Heart right ventricle (tissue), 16 donors: ENCODE results near the gene PLEKHS1. TPM values are rescaled to one million over a fixed set of nuclear protein-coding genes. Genes with fewer than 3 reads are reported as not detected.

Source experiments
- ATAC-seq, 8 donors: fragments of 200-7000 bp; cut with Tn5 transposase; one replicate each; pipeline ENCODE4 v1.9.1; 2020; ENCODE audit warnings: mild to moderate bottlenecking in 8 of 8, moderate library complexity in 8 of 8, moderate number of reproducible peaks in 1 of 8
- DNase-seq, 2 donors: peaks; one replicate each; pipeline ENCODE4 v3.0.0-alpha.2; 2020
- H3K27ac ChIP-seq, 10 donors: fragments of 200-600 bp; sonication (generic) in 2 of 10; one replicate each; pipeline versions ENCODE4 v1.5.0 to v1.8.0; 2020 to 2022; ENCODE audit warnings: mild to moderate bottlenecking in 3 of 10
- H3K27me3 ChIP-seq, 7 donors: fragments of 200-600 bp; one replicate each; pipeline ENCODE4 v1.8.0; 2021 to 2022; ENCODE audit warnings: mild to moderate bottlenecking in 2 of 7
- H3K36me3 ChIP-seq, 9 donors: fragments of 200-600 bp; sonication (generic) in 1 of 9; one replicate each; pipeline versions ENCODE4 v1.5.0 to v1.8.0; 2020 to 2022; ENCODE audit warnings: mild to moderate bottlenecking in 2 of 9
- H3K4me1 ChIP-seq, 9 donors: fragments of 200-600 bp; sonication (generic) in 1 of 9; one replicate each; pipeline versions ENCODE4 v1.5.0 to v1.8.0; 2020 to 2022; ENCODE audit warnings: mild to moderate bottlenecking in 4 of 9
- H3K4me3 ChIP-seq, 10 donors: fragments of 200-600 bp; sonication (generic) in 2 of 10; one replicate each; pipeline versions ENCODE4 v1.5.0 to v1.8.0; 2020 to 2022; ENCODE audit warnings: mild to moderate bottlenecking in 7 of 10, moderate library complexity in 2 of 10
- H3K9me3 ChIP-seq, 11 donors: fragments of 200-600 bp in 10 of 11; sonication (generic) in 2 of 11; one replicate each; pipeline versions ENCODE4 v1.5.0 to v1.8.0; 2013 to 2022; ENCODE audit warnings: mild to moderate bottlenecking in 2 of 11, control low read depth in 1 of 11, moderate library complexity in 1 of 11
- WGBS, 2 donors: extraction: QIAGEN DNeasy Blood & Tissue Kit; methylation state at CpG; one replicate each; pipeline ENCODE4 v1.1.7; 2013; ENCODE audit warnings: inconsistent platforms in 1 of 2; 5-methylcytosine and 5-hydroxymethylcytosine counted together
- intact Hi-C, 10 donors: fragments of 100-400 bp; cut with DNase I; formaldehyde crosslinking; loops; one replicate each; pipeline versions ENCODE4 v1.11.1 to v1.14.2; 2022
- polyA plus RNA-seq, 2 donors: library from polyadenylated mRNA; stranded (reverse); fragments of 200-250 nt; gene quantifications; one replicate each; pipeline ENCODE4 v1.2.3, GENCODE V29; 2013
- total RNA-seq, 10 donors: library from RNA; stranded (reverse); fragmentation: NEBNext Ultra II Directional in 3 of 10; extraction: Animal tissue kit (Norgen Biotek cat#: 25700) in 3 of 10; gene quantifications; one replicate each; pipeline versions ENCODE4 v1.2.1 to v1.2.4, GENCODE V29; 2021 to 2023
- TF ChIP-seq, protein P1 (sequence below), 9 donors: fragments of 200-600 bp; sonication (generic) in 2 of 9; IDR thresholded peaks; one replicate each; pipeline versions ENCODE4 v1.5.0 to v1.8.0; 2021 to 2022; ENCODE audit warnings: antibody characterized with exemption in 9 of 9, mild to moderate bottlenecking in 5 of 9, moderate library complexity in 1 of 9
- donor health status: Arrhythmogenic right ventricular cardiomyopathy.
- donor health status: ischemic (EF 13 %, LVEDD 7.1; RV severe dilation, severe dysfunction).
- donor health status: healthy with polysubstance abuse.
- donor health status: DM: no; HTN: yes; CAD: no.
- donor health status: DM: no; HTN: no; CAD: no.
- donor health status: ischemic (EF 25% LVEDD 6.9; RV normal size, moderate dysfunction).
- donor health status: ischemic (EF 25% LVEDD 5.7; RV mildly dilated, moderate dysfunction).
- donor health status: healthy.
- donor health status: DM: yes; HTN: yes; CAD: no.
- donor health status: Ischemic cardiomyopathy.
- donor health status: ischemic (EF 35%, LVEDD 5.7; RV mildly dilated, moderate dysfunction).
- donor health status: nonischemic (EF 11% LVEDD 7.7; RV severe dilation, severe dysfunction).
- donor health status: DM: yes; HTN: yes; CAD: no.
- donor health status: PGD.
- donor health status: ischemic (EF 29% LVEDD 5.4; RV normal size, mild dysfunction).
- donor health status: nonischemic (EF 23%, LVEDD 6.1; RV moderate dilation, normal function).

Gene PLEKHS1
- total and polyA plus RNA-seq, 12 donors = 0.01 TPM; not detected in 11

DNA sequence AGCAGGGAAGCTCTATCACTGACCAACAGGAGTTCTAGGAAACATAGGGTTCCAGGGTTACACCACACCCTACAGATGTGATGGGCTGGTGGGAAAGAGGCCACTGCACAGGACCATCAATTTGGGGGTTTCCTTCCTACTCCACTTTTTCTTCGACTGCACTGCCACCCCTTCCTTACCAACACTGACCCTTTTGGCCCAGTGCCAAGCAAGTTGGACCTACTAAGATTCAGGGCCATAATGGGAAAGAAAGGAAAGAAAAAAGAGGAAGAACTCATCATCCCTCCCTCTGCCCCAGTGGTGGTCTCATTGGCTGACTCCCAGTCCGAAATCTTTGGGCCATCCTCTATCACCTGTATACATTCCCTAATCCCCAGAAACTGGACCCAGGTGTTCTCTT, 6.1 kb upstream of the PLEKHS1 start:
- no peak overlapping the region for H3K4me3 ChIP-seq
- 83 to 89% methylated on average over 2 of the region's 2 CpGs for WGBS, 2 donors
- no peaks in the 10 kb centered on the region for H3K9me3 ChIP-seq
- DNase-seq (no peak), ATAC-seq (no peak)
- H3K36me3 ChIP-seq = no peaks in the 10 kb centered on the region
- peaks cover 0 to 16% (median 4%) of the 10 kb centered on the region in 7 donors for H3K27me3 ChIP-seq
- TF ChIP-seq, protein P1, sequence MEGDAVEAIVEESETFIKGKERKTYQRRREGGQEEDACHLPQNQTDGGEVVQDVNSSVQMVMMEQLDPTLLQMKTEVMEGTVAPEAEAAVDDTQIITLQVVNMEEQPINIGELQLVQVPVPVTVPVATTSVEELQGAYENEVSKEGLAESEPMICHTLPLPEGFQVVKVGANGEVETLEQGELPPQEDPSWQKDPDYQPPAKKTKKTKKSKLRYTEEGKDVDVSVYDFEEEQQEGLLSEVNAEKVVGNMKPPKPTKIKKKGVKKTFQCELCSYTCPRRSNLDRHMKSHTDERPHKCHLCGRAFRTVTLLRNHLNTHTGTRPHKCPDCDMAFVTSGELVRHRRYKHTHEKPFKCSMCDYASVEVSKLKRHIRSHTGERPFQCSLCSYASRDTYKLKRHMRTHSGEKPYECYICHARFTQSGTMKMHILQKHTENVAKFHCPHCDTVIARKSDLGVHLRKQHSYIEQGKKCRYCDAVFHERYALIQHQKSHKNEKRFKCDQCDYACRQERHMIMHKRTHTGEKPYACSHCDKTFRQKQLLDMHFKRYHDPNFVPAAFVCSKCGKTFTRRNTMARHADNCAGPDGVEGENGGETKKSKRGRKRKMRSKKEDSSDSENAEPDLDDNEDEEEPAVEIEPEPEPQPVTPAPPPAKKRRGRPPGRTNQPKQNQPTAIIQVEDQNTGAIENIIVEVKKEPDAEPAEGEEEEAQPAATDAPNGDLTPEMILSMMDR (IDR thresholded peaks at IDR 0.05) = no peak
- H3K27ac ChIP-seq = no peak overlapping the region
- H3K4me1 ChIP-seq = peaks cover 0 to 4% (median 0%) of the 10 kb centered on the region in 9 donors
- intact Hi-C loops = no loop called here

DNA sequence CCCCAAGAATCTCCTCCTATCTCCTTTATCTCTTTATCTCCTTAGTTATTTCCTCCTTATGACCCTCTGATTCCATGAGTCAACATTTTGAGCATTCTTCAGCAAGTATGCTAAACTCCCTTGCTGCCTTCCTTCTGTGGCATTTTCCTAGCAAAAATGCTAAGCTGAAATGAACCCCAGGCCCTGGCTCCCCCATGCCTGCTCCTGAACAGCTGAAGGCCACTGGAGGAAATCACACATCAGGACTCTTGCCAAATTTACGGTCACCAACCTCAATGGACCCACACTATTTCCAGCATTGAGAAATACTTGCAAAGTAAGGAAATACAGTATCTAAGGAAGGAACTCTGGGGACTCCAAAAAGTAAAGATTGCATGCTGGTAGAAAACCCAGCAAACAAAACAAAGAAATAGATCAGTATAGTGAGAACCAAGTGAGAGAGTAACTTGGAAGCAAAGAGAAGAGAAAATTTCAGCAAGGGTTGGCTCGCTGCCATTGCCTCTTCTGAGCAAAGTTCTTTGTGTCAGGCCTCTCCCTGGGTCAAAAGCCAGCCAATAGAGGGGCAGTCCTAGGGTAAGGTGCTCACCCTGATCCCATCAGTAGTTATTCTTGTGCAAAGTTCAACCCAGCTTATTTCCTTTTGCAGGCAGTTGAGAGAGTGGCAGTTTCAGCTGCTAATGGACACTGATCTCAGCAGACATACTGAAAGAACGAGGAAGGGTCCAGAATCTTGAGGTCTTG, 5.1 kb upstream of the PLEKHS1 start:
- H3K36me3 ChIP-seq = no peaks in the 10 kb centered on the region
- peaks cover 0 to 4% (median 0%) of the 10 kb centered on the region in 9 donors for H3K4me1 ChIP-seq
- ATAC-seq (no peak), DNase-seq (no peak)
- H3K9me3 ChIP-seq = no peaks in the 10 kb centered on the region
- intact Hi-C loops = no loop called here
- H3K27me3 ChIP-seq = peaks cover 0 to 18% (median 4%) of the 10 kb centered on the region in 7 donors
- no peak overlapping the region for H3K27ac ChIP-seq
- WGBS, 2 donors = 64 to 69% methylated on average over 3 of the region's 3 CpGs
- TF ChIP-seq, protein P1 (IDR thresholded peaks at IDR 0.05) = no peak
- no peak overlapping the region for H3K4me3 ChIP-seq

DNA sequence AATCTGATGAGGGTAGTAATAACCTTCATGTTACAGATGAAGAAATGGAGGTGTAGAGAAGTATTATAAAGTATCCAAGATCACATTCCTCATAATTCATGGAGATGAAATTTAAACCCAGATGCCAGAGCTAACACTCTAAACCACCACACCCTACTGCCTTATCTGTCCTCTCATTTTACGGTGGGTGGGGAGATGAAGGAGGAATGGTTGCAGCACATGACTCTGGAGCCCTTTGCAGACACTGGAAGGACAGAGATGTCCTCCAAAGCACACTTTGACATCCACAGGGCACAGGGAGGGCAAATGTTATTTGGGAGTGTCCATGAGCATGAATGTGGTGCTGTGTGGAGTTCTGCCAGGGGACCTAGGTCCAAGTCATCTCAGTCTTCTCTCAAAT, 1.1 kb downstream of the PLEKHS1 start:
- TF ChIP-seq, protein P1 (IDR thresholded peaks at IDR 0.05) = no peak
- no peak for ATAC-seq

DNA sequence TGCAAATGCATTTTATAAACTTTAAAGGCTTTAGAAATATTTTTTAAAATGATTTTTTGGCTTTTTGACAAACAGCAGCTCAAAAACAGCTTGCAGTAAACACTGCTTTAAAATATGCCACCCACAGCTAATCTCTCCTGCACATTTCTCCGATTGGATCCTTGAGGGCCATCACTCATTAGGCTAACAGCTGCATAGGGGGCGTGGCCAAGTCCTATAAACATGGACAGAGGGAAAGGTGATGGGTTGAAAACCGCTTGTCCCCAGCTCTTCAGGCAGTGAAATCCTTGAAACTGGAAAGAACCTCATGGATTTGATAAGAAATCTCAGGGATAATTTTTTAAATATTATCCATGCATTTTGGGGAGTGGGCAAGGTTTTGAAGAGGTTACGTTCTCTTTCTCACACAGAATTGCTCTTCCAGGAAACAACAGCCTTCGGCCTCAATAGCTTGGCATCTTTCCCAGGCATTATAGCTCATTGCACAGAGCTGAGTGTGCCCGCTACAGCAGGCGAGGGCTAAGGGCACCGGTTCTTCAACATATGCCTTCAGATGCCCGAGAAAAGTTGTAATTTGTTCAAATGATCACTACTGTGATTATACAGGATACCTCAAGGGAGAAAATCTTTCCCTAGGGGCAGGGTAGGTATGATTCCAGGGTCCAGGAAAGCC, 1.7 kb downstream of the PLEKHS1 start:
- Histone ChIP-seq H3K4me3 (no peak overlapping the region), H3K27me3 (peaks cover 0 to 20% (median 10%) of the 10 kb centered on the region in 7 donors), H3K4me1 (no peaks in the 10 kb centered on the region), H3K36me3 (no peaks in the 10 kb centered on the region), H3K27ac (no peak overlapping the region), H3K9me3 (no peaks in the 10 kb centered on the region)
- ATAC-seq (no peak), DNase-seq (no peak)
- intact Hi-C loops = no loop called here
- TF ChIP-seq, protein P1 (IDR thresholded peaks at IDR 0.05) = no peak
- 53 to 69% methylated on average over 9 of the region's 9 CpGs for WGBS, 2 donors

More for the DNA sequence above, 1.1 kb downstream of the PLEKHS1 start:
- H3K4me1 ChIP-seq = no peaks in the 10 kb centered on the region
- no peak for DNase-seq
- 32 to 57% methylated on average over 1 of the region's 1 CpG for WGBS, 2 donors
- no peak overlapping the region for H3K4me3 ChIP-seq
- no peak overlapping the region for H3K27ac ChIP-seq
- no peaks in the 10 kb centered on the region for H3K9me3 ChIP-seq
- H3K36me3 ChIP-seq = no peaks in the 10 kb centered on the region
- intact Hi-C loops = no loop called here
- peaks cover 0 to 20% (median 10%) of the 10 kb centered on the region in 7 donors for H3K27me3 ChIP-seq
